OCI-LY3 (cell line): Measurements from ENCODE around the gene CMC4.

Source experiments
- CTCF ChIP-seq: fragments of 200-600, 300-600 bp; sonication (generic); IDR thresholded peaks from 2 replicates; pipeline ENCODE4 v1.5.1; 2014; ENCODE audit warnings: antibody characterized with exemption, low read length, low read depth
- EZH2phosphoT487 ChIP-seq: fragments of 200-600 bp; shearing (Covaris generic); IDR thresholded peaks from 2 replicates; pipeline ENCODE4 v1.6.1; 2018; ENCODE audit warnings: antibody characterized with exemption, mixed run types, low read depth

DNA sequence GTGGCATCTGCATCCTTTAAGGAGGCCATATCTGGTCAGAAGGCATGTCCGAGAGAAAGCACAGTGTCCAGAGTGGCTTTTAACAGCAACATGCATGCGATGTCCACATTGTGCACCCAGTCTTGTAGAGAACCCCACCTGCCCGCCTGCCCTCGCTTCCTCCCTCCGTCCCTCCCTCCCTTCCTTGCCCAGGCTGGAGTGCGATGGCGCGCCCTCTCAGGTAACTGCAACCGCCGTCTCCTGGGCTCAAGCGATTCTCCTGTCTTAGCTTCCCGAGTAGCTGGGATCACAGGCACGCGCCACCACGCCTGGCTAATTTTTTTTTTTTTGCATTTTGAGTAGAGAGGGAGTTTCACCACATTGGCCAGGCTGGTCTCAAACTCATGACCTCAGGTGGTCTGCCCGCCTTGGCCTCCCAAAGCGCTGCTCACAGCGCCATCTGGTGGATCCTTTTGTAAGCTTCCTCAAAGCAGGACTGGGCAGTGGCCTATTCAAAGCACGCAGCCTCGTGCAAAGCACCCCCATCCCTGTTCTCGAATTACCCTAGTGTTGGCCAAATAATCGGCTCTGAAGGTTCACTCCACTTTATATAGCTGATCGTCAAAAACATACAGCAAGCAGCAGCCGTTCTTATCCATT, 15.4 kb upstream of the CMC4 start:
- TF ChIP-seq CTCF (peak; percentile 53), EZH2phosphoT487 (no peak)
